WTC11 (cell line): ENCODE measurements around the gene ACSBG1.
A peak's percentile ranks its signal among the peaks of the same experiment; 100 is the strongest.

Experiments
- ATF1 ChIP-seq: sonication (generic); formaldehyde crosslinking; IDR thresholded peaks from 2 replicates; pipeline ENCODE4 v1.8.1; 2023; ENCODE audit warnings: mild to moderate bottlenecking, moderate library complexity, missing genetic modification reagents
- CBFB ChIP-seq: sonication (generic); formaldehyde crosslinking; IDR thresholded peaks from 2 replicates; pipeline ENCODE4 v1.8.1; 2022; ENCODE audit warnings: mild to moderate bottlenecking, low read depth, missing genetic modification reagents
- CREB1 ChIP-seq: sonication (generic); formaldehyde crosslinking; IDR thresholded peaks from 2 replicates; pipeline ENCODE4 v1.8.0; 2023; ENCODE audit warnings: mild to moderate bottlenecking, missing genetic modification reagents
- SP1 ChIP-seq: sonication (generic); formaldehyde crosslinking; conservative IDR thresholded peaks from 2 replicates; pipeline ENCODE4 v1.8.1; 2022; ENCODE audit warnings: missing genetic modification reagents
- TF ChIP-seq, protein P1 (sequence below): fragments of 200-600 bp; IDR thresholded peaks from 2 replicates; pipeline ENCODE4 v1.8.0; 2022; ENCODE audit warnings: antibody characterized with exemption
- TF ChIP-seq, protein P2 (sequence below): sonication (generic); formaldehyde crosslinking; IDR thresholded peaks from 2 replicates; pipeline ENCODE4 v1.8.1; 2023; ENCODE audit warnings: mild to moderate bottlenecking, missing genetic modification reagents, moderate library complexity
- TF ChIP-seq, protein P3 (sequence below): fragments of 250-450 bp; sonication (Bioruptor Pico); IDR thresholded peaks from 2 replicates; pipeline ENCODE4 v1.9.0; 2021; ENCODE audit warnings: mild to moderate bottlenecking
- TF ChIP-seq, protein P4 (sequence below): sonication (generic); formaldehyde crosslinking; IDR thresholded peaks from 2 replicates; pipeline ENCODE4 v1.8.0; 2022; ENCODE audit warnings: mild to moderate bottlenecking, missing genetic modification reagents

DNA sequence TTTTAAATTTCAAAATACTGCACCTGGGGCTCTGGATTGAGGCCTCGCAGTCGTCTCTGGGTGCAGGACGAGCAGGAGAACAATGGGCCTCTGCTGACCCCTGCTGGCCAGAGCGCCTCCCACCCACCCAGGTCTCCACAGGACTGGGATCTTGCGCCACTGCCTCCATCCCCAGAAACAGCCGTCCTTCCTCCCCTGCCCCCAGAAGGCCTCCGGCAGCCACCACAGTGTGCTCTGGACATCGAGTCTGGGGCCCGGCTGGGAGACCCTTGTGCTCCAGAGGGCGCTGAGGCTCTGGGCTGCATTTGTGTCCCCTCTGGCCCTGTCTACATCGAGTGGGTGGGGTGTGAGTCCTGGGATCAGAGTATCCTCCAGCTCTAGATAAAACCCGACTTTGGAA lies 6.7 kb upstream of the ACSBG1 start:
- TF ChIP-seq, protein P1, sequence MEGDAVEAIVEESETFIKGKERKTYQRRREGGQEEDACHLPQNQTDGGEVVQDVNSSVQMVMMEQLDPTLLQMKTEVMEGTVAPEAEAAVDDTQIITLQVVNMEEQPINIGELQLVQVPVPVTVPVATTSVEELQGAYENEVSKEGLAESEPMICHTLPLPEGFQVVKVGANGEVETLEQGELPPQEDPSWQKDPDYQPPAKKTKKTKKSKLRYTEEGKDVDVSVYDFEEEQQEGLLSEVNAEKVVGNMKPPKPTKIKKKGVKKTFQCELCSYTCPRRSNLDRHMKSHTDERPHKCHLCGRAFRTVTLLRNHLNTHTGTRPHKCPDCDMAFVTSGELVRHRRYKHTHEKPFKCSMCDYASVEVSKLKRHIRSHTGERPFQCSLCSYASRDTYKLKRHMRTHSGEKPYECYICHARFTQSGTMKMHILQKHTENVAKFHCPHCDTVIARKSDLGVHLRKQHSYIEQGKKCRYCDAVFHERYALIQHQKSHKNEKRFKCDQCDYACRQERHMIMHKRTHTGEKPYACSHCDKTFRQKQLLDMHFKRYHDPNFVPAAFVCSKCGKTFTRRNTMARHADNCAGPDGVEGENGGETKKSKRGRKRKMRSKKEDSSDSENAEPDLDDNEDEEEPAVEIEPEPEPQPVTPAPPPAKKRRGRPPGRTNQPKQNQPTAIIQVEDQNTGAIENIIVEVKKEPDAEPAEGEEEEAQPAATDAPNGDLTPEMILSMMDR, result peak; percentile 83
- TF ChIP-seq, protein P2, sequence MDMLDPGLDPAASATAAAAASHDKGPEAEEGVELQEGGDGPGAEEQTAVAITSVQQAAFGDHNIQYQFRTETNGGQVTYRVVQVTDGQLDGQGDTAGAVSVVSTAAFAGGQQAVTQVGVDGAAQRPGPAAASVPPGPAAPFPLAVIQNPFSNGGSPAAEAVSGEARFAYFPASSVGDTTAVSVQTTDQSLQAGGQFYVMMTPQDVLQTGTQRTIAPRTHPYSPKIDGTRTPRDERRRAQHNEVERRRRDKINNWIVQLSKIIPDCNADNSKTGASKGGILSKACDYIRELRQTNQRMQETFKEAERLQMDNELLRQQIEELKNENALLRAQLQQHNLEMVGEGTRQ (CRISPR knock-in tag), result no peak
- TF ChIP-seq ATF1, result no peak
- TF ChIP-seq CREB1 (CRISPR knock-in tag), result no peak
- TF ChIP-seq, protein P3, sequence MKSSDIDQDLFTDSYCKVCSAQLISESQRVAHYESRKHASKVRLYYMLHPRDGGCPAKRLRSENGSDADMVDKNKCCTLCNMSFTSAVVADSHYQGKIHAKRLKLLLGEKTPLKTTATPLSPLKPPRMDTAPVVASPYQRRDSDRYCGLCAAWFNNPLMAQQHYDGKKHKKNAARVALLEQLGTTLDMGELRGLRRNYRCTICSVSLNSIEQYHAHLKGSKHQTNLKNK (CRISPR knock-in tag), result no peak
- TF ChIP-seq, protein P4, sequence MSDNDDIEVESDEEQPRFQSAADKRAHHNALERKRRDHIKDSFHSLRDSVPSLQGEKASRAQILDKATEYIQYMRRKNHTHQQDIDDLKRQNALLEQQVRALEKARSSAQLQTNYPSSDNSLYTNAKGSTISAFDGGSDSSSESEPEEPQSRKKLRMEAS (CRISPR knock-in tag), result no peak
- peak; percentile 51; the same call in 1 of the 2 replicates for TF ChIP-seq SP1 (CRISPR knock-in tag)
- TF ChIP-seq CBFB, result no peak
